Small intestine (tissue), 7 donors: ENCODE measurements around the gene DMRT2. TPM values are rescaled to one million over a fixed set of nuclear protein-coding genes. Genes with fewer than 3 reads are reported as not detected.
A peak's percentile ranks its signal among the peaks of the same experiment; 100 is the strongest.

Experiments used
- DNase-seq, 2 donors: peaks; one replicate each; pipeline versions ENCODE4 v3.0.0 to v3.0.0-alpha.2; 2013
- FAIRE-seq: peaks from 2 replicates; lab custom pipeline; 2012; peaks lifted over from hg19 to GRCh38; lab: Jason Lieb, UNC
- H3K27ac ChIP-seq, 3 donors: one replicate each; pipeline ENCODE4 v1.5.1; 2013; ENCODE audit warnings: low read length in 2 of 3, mild to moderate bottlenecking in 2 of 3, control low read depth in 1 of 3, inconsistent platforms in 1 of 3, low read depth in 1 of 3, moderate library complexity in 1 of 3
- H3K27me3 ChIP-seq, 3 donors: one replicate each; pipeline ENCODE4 v1.6.1; 2013; ENCODE audit warnings: low read length in 3 of 3, inconsistent platforms in 1 of 3; ENCODE audit not compliant: control insufficient read depth in 3 of 3, insufficient read depth in 3 of 3
- H3K36me3 ChIP-seq, 3 donors: one replicate each; pipeline ENCODE4 v1.6.1; 2013; ENCODE audit warnings: low read length in 3 of 3, inconsistent platforms in 1 of 3, low read depth in 1 of 3, mild to moderate bottlenecking in 1 of 3, moderate library complexity in 1 of 3; ENCODE audit not compliant: control insufficient read depth in 3 of 3, insufficient read depth in 2 of 3
- H3K4me1 ChIP-seq, 3 donors: one replicate each; pipeline ENCODE4 v1.6.1; 2013; ENCODE audit warnings: low read length in 2 of 3, inconsistent platforms in 1 of 3, low read depth in 1 of 3, mild to moderate bottlenecking in 1 of 3, moderate library complexity in 1 of 3; ENCODE audit not compliant: control insufficient read depth in 3 of 3, insufficient read depth in 2 of 3
- H3K4me3 ChIP-seq, 3 donors: one replicate each; pipeline ENCODE4 v1.5.1; 2013; ENCODE audit warnings: low read length in 3 of 3, control low read depth in 1 of 3, inconsistent platforms in 1 of 3, low read depth in 1 of 3, mild to moderate bottlenecking in 1 of 3, moderate library complexity in 1 of 3
- H3K9me3 ChIP-seq, 2 donors: one replicate each; pipeline ENCODE4 v1.6.1; 2013; ENCODE audit warnings: low read depth in 1 of 2, low read length in 1 of 2; ENCODE audit not compliant: control insufficient read depth in 2 of 2, insufficient read depth in 1 of 2
- WGBS, 3 donors: extraction: QIAGEN DNeasy Blood & Tissue Kit; methylation state at CpG; one replicate each; pipeline ENCODE4 v1.1.7; 2013; 5-methylcytosine and 5-hydroxymethylcytosine counted together
- polyA plus RNA-seq, 4 donors: library from polyadenylated mRNA; stranded (reverse) in 3 of 4; unstranded in 1 of 4; fragments of 200-250 nt in 3 of 4; fragments of 120-200 nt in 1 of 4; gene quantifications; one replicate each; pipeline versions ENCODE4 v1.2.1 to v1.2.3, GENCODE V29; 2013
- donor health status: healthy with polysubstance abuse.
- donor health status: control.
- donor health status: control.
- donor health status: Bipolar disorder and iron deficiency.
- donor health status: healthy.

The DMRT2 gene
- polyA plus RNA-seq, 4 donors: 0.10 TPM; not detected in 3

GRCh38 chr9:1034271-1034670 is 15.9 kb upstream of the DMRT2 start:
- no peak for FAIRE-seq
- peaks cover 0 to 28% (median 24%) of the 10 kb centered on the region in 3 donors for H3K27me3 ChIP-seq
- no peaks in the 10 kb centered on the region for H3K36me3 ChIP-seq
- DNase-seq: no peak
- H3K4me1 ChIP-seq: no peaks in the 10 kb centered on the region
- WGBS, 3 donors: 25 to 35% (median 28%) methylated on average over 3 of the region's 3 CpGs
- no peak overlapping the region for H3K4me3 ChIP-seq
- no peaks in the 10 kb centered on the region for H3K9me3 ChIP-seq
- no peak overlapping the region for H3K27ac ChIP-seq

- H3K36me3 ChIP-seq: no peaks in the 10 kb centered on the region
- H3K27me3 ChIP-seq: peaks cover 2 to 58% (median 32%) of the 10 kb centered on the region in 3 donors
- DNase-seq: no peak
- H3K9me3 ChIP-seq: peaks cover 0 to 2% of the 10 kb centered on the region in 2 donors
- 41 to 55% (median 48%) methylated on average over 4 of the region's 4 CpGs for WGBS, 3 donors
- no peak for FAIRE-seq
- H3K4me3 ChIP-seq: no peak overlapping the region
- H3K27ac ChIP-seq: no peak overlapping the region
- H3K4me1 ChIP-seq: no peaks in the 10 kb centered on the region
Observed at GRCh38 chr9:1039589-1039988, 10.6 kb upstream of the DMRT2 start.

- no peaks in the 10 kb centered on the region for H3K36me3 ChIP-seq
- H3K4me1 ChIP-seq: no peaks in the 10 kb centered on the region
- no peak overlapping the region for H3K27ac ChIP-seq
- no peak overlapping the region for H3K4me3 ChIP-seq
- peaks cover 2 to 80% (median 49%) of the 10 kb centered on the region in 3 donors for H3K27me3 ChIP-seq
- DNase-seq: no peak
- peaks cover 0 to 11% of the 10 kb centered on the region in 2 donors for H3K9me3 ChIP-seq
- 2 to 14% (median 9%) methylated on average over 28 to 45 of the region's 45 CpGs for WGBS, 3 donors
- FAIRE-seq: no peak
Observed at GRCh38 chr9:1042466-1042865, 7.7 kb upstream of the DMRT2 start.

- H3K9me3 ChIP-seq: peaks cover 0 to 11% of the 10 kb centered on the region in 2 donors
- no peak for FAIRE-seq
- no peaks in the 10 kb centered on the region for H3K36me3 ChIP-seq
- H3K4me3 ChIP-seq: no peak overlapping the region
- H3K4me1 ChIP-seq: peaks cover 0 to 8% (median 0%) of the 10 kb centered on the region in 3 donors
- 6 to 11% (median 7%) methylated on average over 11 of the region's 11 CpGs for WGBS, 3 donors
- peaks cover 2 to 94% (median 63%) of the 10 kb centered on the region in 3 donors for H3K27me3 ChIP-seq
- no peak for DNase-seq
- no peak overlapping the region for H3K27ac ChIP-seq
Observed at GRCh38 chr9:1044643-1045042, 5.5 kb upstream of the DMRT2 start.

GRCh38 chr9:1046639-1047572 is 3.3 kb upstream of the DMRT2 start:
- H3K4me1 ChIP-seq: peaks cover 0 to 8% (median 6%) of the 10 kb centered on the region in 3 donors
- H3K4me3 ChIP-seq: no peak overlapping the region
- no peak for FAIRE-seq
- WGBS, 3 donors: 12 to 25% (median 20%) methylated on average over 36 of the region's 36 CpGs
- H3K36me3 ChIP-seq: no peaks in the 10 kb centered on the region
- peaks cover 0 to 11% of the 10 kb centered on the region in 2 donors for H3K9me3 ChIP-seq
- no peak for DNase-seq
- H3K27me3 ChIP-seq: peaks cover 2 to 95% (median 68%) of the 10 kb centered on the region in 3 donors
- H3K27ac ChIP-seq: no peak overlapping the region

- 2 to 4% (median 2%) methylated on average over 23 of the region's 23 CpGs for WGBS, 3 donors
- FAIRE-seq (no peak), DNase-seq (peak in 1 of 2 donors; percentile 5)
- H3K36me3 ChIP-seq: no peaks in the 10 kb centered on the region
- no peak overlapping the region for H3K27ac ChIP-seq
- peaks cover 5 to 96% (median 70%) of the 10 kb centered on the region in 3 donors for H3K27me3 ChIP-seq
- peak overlapping the region in 2 of 3 donors; percentile 6 to 29 for H3K4me3 ChIP-seq
- peaks cover 0 to 11% of the 10 kb centered on the region in 2 donors for H3K9me3 ChIP-seq
- peaks cover 0 to 8% (median 6%) of the 10 kb centered on the region in 3 donors for H3K4me1 ChIP-seq
Observed at GRCh38 chr9:1047591-1048230, 2.4 kb upstream of the DMRT2 start.

GRCh38 chr9:1048231-1048619 is 1.9 kb upstream of the DMRT2 start:
- peaks cover 9 to 96% (median 75%) of the 10 kb centered on the region in 3 donors for H3K27me3 ChIP-seq
- no peak overlapping the region for H3K27ac ChIP-seq
- H3K4me3 ChIP-seq: peak overlapping the region in 1 of 3 donors; percentile 29
- FAIRE-seq (no peak), DNase-seq (no peak)
- 6 to 15% (median 7%) methylated on average over 8 of the region's 8 CpGs for WGBS, 3 donors
- H3K4me1 ChIP-seq: peaks cover 0 to 8% (median 6%) of the 10 kb centered on the region in 3 donors
- no peaks in the 10 kb centered on the region for H3K36me3 ChIP-seq
- peaks cover 0 to 11% of the 10 kb centered on the region in 2 donors for H3K9me3 ChIP-seq

- FAIRE-seq: no peak
- 10 to 22% (median 12%) methylated on average over 15 of the region's 15 CpGs for WGBS, 3 donors
- H3K27me3 ChIP-seq: peaks cover 10 to 96% (median 75%) of the 10 kb centered on the region in 3 donors
- H3K9me3 ChIP-seq: peaks cover 0 to 11% of the 10 kb centered on the region in 2 donors
- no peak overlapping the region for H3K27ac ChIP-seq
- H3K4me1 ChIP-seq: peaks cover 0 to 8% (median 6%) of the 10 kb centered on the region in 3 donors
- no peaks in the 10 kb centered on the region for H3K36me3 ChIP-seq
- no peak overlapping the region for H3K4me3 ChIP-seq
- no peak for DNase-seq
Observed at GRCh38 chr9:1048811-1049210, 1.3 kb upstream of the DMRT2 start.
